SJCRH30 (cell line): ENCODE data around the gene RASA3. TPM values are rescaled to one million over a fixed set of nuclear protein-coding genes. Genes with fewer than 3 reads are reported as not detected.
A peak's percentile ranks its signal among the peaks of the same experiment; 100 is the strongest.
"Not testable (repeated sequence)": the region's sequence is repeated elsewhere in the genome, so short reads cannot be mapped to it uniquely, and the experiment has no call there.

ENCODE experiments used
- DNase-seq, 2 experiments: peaks; one replicate each; pipeline ENCODE4 v3.0.0-alpha.2; 2015 to 2020
- H3K27ac ChIP-seq: fragments of 250-450 bp; sonication (Bioruptor Pico); 2 replicates; pipeline ENCODE4 v1.5.1; 2020; ENCODE audit warnings: mild to moderate bottlenecking, moderate library complexity
- H3K27me3 ChIP-seq: fragments of 250-450 bp; sonication (Bioruptor Pico); 2 replicates; pipeline ENCODE4 v1.5.1; 2020; ENCODE audit warnings: mild to moderate bottlenecking, moderate library complexity
- H3K36me3 ChIP-seq: fragments of 250-450 bp; sonication (Bioruptor Pico); 2 replicates; pipeline ENCODE4 v1.5.1; 2020; ENCODE audit warnings: mild to moderate bottlenecking, moderate library complexity
- H3K4me1 ChIP-seq: fragments of 250-450 bp; sonication (Bioruptor Pico); 2 replicates; pipeline ENCODE4 v1.5.1; 2020; ENCODE audit warnings: mild to moderate bottlenecking, moderate library complexity
- H3K4me3 ChIP-seq: fragments of 250-450 bp; sonication (Bioruptor Pico); 2 replicates; pipeline ENCODE4 v1.5.1; 2020; ENCODE audit warnings: mild to moderate bottlenecking, moderate library complexity
- H3K9me3 ChIP-seq: fragments of 250-450 bp; sonication (Bioruptor Pico); replicated peaks from 2 replicates; pipeline ENCODE4 v1.5.1; 2020; ENCODE audit warnings: mild to moderate bottlenecking, moderate library complexity
- total RNA-seq: library from RNA; depleted of rRNA; stranded (reverse); fragments of >200 nt; shearing (Covaris generic); gene quantifications from 2 replicates; pipeline ENCODE4 v1.2.3, GENCODE V29; 2014

RASA3 gene
- total RNA-seq, 1 experiment from 2014 or later, result 20.5 TPM

DNA sequence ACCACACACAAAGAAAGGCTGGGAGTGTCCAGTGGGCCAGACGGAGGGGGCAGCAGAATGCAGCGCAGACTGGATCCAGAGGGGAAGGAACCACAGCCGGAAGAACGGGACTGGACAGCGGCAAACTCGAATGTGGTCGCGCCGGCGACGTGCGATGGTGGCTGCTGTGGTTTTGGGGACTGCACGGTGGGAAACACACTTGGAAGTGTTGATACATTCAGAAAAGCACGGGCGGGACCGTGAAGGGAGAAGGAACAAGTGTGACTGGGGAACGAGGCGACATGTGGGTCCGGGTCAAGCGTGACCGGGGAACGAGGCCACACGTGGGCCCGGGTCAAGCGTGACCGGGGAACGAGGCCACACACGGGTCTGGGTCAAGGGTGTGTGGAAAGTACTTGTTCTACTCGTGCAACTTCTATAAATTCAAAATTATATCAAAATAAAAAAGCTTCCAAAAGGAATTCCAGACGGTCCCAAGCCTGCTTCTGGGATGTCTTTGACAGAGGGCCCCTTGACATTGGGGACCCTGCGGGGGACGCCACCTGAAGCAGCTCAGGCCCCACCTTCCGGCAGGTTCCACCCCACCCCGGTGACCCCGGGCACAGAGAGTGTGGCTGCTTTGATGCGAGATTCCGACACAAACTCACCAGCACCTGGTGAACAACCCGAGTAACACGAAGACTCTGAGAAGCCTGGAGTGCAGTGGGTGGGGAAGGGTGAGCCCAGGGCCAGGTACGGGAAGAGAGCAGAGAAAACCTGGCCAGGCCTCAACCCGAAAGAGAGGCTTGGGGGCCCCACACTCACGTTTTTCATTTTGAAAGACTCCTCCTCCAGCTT is 133.4 kb downstream of the RASA3 start:
- no peak overlapping the region for H3K27ac ChIP-seq
- no peak overlapping the region for H3K4me3 ChIP-seq
- H3K27me3 ChIP-seq, result no peaks in the 10 kb centered on the region
- DNase-seq, result no peak
- H3K4me1 ChIP-seq, result peaks cover 5% of the 10 kb centered on the region; the same call in 1 of the 2 replicates
- no peaks in the 10 kb centered on the region; the same call in 1 of the 2 replicates for H3K36me3 ChIP-seq
- H3K9me3 ChIP-seq, result no peaks in the 10 kb centered on the region

DNA sequence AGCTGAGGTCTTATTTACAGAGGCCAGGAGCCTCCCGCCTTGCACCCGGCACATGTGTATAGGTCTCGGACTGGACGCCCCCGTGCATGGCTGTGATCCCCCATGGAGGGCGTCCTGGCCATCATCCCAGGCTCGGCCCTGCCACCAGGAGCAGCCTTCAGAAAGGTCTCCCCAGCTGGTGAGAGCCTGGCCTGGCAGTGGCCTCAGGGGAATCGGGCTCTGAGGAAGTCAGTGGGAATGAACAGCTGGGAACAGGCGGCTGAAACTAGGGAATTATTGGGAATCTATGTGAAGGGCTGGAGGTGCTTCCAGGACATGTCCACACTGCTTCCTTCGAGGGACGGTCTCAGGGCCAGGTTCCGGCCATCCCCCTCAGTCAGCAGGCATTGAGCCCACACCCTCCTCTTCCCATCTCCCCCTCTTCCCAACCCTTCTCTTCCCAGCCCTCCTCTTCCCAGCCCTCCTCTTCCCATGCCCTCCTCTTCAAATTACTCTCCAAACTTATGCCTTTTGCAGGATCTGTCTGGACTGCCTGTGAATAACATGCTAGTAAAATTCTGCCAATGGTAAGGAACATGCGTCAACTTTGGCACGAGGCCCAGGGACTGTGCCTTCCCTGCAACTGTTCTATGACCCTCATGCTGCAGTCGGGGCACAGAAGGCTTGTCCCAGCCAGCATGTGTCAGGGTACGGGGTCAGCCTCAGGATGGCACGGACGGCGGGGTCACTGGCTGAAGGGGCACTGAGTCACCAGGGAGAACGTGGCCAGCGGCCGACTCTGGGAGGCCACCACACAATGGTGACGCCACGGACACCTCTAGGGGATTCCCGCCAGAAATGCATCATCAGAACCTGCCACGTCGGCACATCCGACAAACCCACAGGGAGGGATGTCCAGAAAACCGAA is 134.3 kb downstream of the RASA3 start:
- Histone ChIP-seq H3K27me3 (no peaks in the 10 kb centered on the region), H3K4me3 (no peak overlapping the region), H3K27ac (no peak overlapping the region), H3K36me3 (no peaks in the 10 kb centered on the region; the same call in 1 of the 2 replicates), H3K9me3 (no peaks in the 10 kb centered on the region), H3K4me1 (peaks cover 5% of the 10 kb centered on the region; the same call in 1 of the 2 replicates)
- peak; percentile 64 to 68 for DNase-seq

DNA sequence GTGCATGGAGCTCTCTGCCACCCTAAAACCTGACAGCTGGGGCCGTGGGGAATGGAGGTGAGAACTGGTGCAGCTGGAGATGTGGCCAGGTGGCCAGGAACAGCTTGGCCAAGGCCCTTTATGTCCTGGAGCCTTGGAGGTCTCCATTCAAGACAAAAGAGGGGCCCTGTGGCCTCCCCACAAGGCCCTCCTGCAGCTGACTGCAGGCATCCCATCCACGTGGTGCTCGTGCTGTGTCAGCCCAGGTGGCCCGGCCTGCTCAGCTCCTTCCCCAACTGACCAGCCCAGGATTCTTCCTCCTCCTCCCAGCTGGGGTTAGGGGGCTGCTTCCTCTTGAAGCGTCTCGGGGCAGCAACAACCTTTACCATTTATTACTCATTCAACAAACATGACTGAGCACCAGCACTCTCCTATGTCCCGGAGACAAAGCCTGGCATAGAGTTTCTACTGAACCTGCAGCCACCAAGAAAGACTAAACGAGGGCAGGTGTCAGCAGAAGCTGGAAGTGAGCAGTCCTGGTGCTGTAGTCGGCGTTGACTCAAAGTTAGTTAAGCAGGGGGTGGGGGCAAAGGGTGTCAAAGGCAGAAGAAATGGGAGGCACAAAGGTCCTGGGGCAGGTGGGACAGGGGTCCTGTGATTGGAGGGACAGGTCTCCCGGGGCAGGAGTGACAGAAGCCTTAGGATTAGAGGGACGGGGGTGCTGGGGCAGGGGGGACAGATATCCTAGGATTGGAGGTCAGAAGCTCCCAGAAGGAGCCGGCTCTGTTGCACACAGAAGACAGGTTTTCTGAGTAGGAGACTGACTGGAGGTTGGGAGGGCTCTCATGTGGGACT is 135.3 kb downstream of the RASA3 start:
- Histone ChIP-seq H3K4me1 (peaks cover 7% of the 10 kb centered on the region; the same call in 1 of the 2 replicates), H3K9me3 (no peaks in the 10 kb centered on the region), H3K36me3 (no peaks in the 10 kb centered on the region; the same call in 1 of the 2 replicates), H3K27ac (no peak overlapping the region), H3K4me3 (no peak overlapping the region), H3K27me3 (no peaks in the 10 kb centered on the region)
- DNase-seq, result no peak

GRCh38 chr13:113996081-113996911 is 136.1 kb downstream of the RASA3 start:
- no peak overlapping the region for H3K27ac ChIP-seq
- peaks cover 14% of the 10 kb centered on the region for H3K4me1 ChIP-seq
- no peak overlapping the region for H3K4me3 ChIP-seq
- no peaks in the 10 kb centered on the region for H3K27me3 ChIP-seq
- no peaks in the 10 kb centered on the region for H3K9me3 ChIP-seq
- no peaks in the 10 kb centered on the region; the same call in 1 of the 2 replicates for H3K36me3 ChIP-seq
- no peak for DNase-seq

GRCh38 chr13:113995051-113995601 is 137.3 kb downstream of the RASA3 start:
- H3K4me1 ChIP-seq, result peaks cover 18% of the 10 kb centered on the region
- H3K9me3 ChIP-seq, result no peaks in the 10 kb centered on the region
- H3K27me3 ChIP-seq, result no peaks in the 10 kb centered on the region
- no peak overlapping the region for H3K4me3 ChIP-seq
- no peak for DNase-seq
- H3K36me3 ChIP-seq, result peaks cover 5% of the 10 kb centered on the region; the same call in 1 of the 2 replicates
- no peak overlapping the region for H3K27ac ChIP-seq

GRCh38 chr13:113992276-113993005 is 140.0 kb downstream of the RASA3 start:
- Histone ChIP-seq H3K27ac (no peak overlapping the region), H3K4me1 (peaks cover 13% of the 10 kb centered on the region), H3K4me3 (no peak overlapping the region), H3K27me3 (no peaks in the 10 kb centered on the region), H3K36me3 (peaks cover 9% of the 10 kb centered on the region; the same call in 1 of the 2 replicates), H3K9me3 (no peaks in the 10 kb centered on the region)
- no peak for DNase-seq

DNA sequence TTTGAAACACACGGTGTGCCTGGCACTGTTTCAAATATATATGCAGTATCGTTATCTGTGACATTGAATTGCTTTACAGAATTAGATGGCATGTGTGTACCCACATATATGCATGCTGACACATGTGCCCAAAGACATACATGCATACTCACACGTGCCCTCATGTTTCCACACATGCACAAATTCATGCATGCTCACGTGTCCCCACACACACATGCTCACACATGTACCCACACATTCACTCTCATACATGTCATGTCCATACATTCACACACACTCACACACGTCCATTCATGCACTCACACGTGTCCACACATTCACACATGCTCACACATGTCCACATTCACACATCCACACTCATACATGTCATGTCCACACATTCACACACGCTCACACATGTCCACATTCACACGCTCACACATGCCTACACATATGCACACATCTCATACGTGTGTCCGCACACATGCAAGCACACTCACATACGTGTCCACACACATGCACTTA is 140.7 kb downstream of the RASA3 start:
- no peaks in the 10 kb centered on the region for H3K9me3 ChIP-seq
- no peaks in the 10 kb centered on the region for H3K27me3 ChIP-seq
- H3K4me3 ChIP-seq, result no peak overlapping the region
- DNase-seq, result no peak
- peaks cover 9% of the 10 kb centered on the region; the same call in 1 of the 2 replicates for H3K36me3 ChIP-seq
- peaks cover 13% of the 10 kb centered on the region for H3K4me1 ChIP-seq
- H3K27ac ChIP-seq, result peak overlapping the region; percentile 55

GRCh38 chr13:113991191-113991669 is 141.2 kb downstream of the RASA3 start:
- H3K9me3 ChIP-seq, result no peaks in the 10 kb centered on the region
- no peaks in the 10 kb centered on the region for H3K27me3 ChIP-seq
- peak overlapping the region; percentile 55 for H3K27ac ChIP-seq
- no peak overlapping the region for H3K4me3 ChIP-seq
- peaks cover 9% of the 10 kb centered on the region; the same call in 1 of the 2 replicates for H3K36me3 ChIP-seq
- H3K4me1 ChIP-seq, result peaks cover 13% of the 10 kb centered on the region
- DNase-seq, result peak; percentile 72 to 77

DNA sequence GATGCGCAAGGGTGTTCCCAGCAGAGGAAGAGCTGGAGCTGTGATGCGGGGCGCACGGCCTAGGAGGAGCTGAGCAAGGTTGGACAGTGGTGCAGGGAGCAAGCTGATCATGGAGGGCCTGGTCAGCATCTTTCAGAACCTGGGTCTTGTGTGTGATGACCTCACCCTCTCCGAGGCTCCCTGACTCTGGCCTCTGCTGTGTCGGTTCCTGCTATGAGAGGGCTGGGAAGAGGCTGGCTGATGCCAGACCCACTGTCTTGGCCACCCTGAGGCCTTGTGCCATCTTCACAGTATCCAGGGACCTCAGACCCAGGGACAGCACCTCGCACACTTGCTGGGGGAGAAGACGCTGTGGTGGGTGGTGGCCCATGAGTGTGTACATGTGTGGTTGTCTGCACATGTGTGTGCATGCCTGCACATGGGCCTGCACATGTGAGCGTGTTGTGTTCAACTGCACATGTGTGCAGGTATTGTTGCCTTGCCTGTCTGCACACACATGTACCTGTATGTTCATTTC is 142.0 kb downstream of the RASA3 start:
- Histone ChIP-seq H3K4me3 (no peak overlapping the region), H3K9me3 (no peaks in the 10 kb centered on the region), H3K36me3 (peaks cover 9% of the 10 kb centered on the region; the same call in 1 of the 2 replicates), H3K4me1 (peaks cover 13% of the 10 kb centered on the region), H3K27ac (peak overlapping the region; percentile 48), H3K27me3 (no peaks in the 10 kb centered on the region)
- DNase-seq, result no peak

- no peaks in the 10 kb centered on the region for H3K9me3 ChIP-seq
- H3K36me3 ChIP-seq, result peaks cover 9% of the 10 kb centered on the region; the same call in 1 of the 2 replicates
- H3K4me1 ChIP-seq, result peaks cover 13% of the 10 kb centered on the region
- no peak overlapping the region for H3K27ac ChIP-seq
- no peak overlapping the region for H3K4me3 ChIP-seq
- DNase-seq, result no peak
- no peaks in the 10 kb centered on the region for H3K27me3 ChIP-seq
Measured at GRCh38 chr13:113989585-113990300, 142.7 kb downstream of the RASA3 start.

DNA sequence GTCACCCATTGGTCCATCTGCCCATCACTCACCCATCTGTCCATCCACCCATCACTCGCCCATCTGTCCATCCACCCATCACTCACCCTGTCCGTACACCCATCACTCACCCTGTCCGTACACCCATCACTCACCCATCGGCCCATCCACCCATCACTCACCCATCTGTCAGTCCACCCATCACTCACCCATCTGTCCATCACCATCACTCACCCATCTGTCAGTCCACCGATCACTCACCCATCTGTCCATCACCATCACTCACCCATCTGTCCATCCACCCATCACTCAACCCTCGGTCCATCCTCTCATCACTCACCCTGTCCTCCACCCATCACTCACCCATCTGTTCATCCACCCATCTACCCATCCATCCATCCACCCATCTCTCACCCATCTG is 143.6 kb downstream of the RASA3 start:
- not testable (repeated sequence) for H3K27me3 ChIP-seq, H3K9me3 ChIP-seq, H3K27ac ChIP-seq, H3K36me3 ChIP-seq, H3K4me3 ChIP-seq, DNase-seq
- peaks cover 13% of the 10 kb centered on the region for H3K4me1 ChIP-seq

GRCh38 chr13:113982296-113982661 is 150.1 kb downstream of the RASA3 start:
- H3K27me3 ChIP-seq, result no peaks in the 10 kb centered on the region
- H3K36me3 ChIP-seq, result no peaks in the 10 kb centered on the region
- H3K4me3 ChIP-seq, result no peak overlapping the region
- no peak for DNase-seq
- H3K9me3 ChIP-seq, result no peaks in the 10 kb centered on the region
- H3K27ac ChIP-seq, result no peak overlapping the region
- H3K4me1 ChIP-seq, result no peaks in the 10 kb centered on the region; the same call in 1 of the 2 replicates
